Endodermal cell (in vitro differentiated cells): Measurements from ENCODE around the gene DDX52. TPM values are rescaled to one million over a fixed set of nuclear protein-coding genes. Genes with fewer than 3 reads are reported as not detected.

Source experiments
- DNase-seq: peaks from one replicate; pipeline ENCODE4 v3.0.0-alpha.2; 2017
- H3K27ac ChIP-seq: 2 replicates; pipeline ENCODE4 v1.5.1; 2013; ENCODE audit warnings: mild to moderate bottlenecking, low read depth, low read length, moderate library complexity
- H3K27me3 ChIP-seq: 2 replicates; pipeline ENCODE4 v1.6.1; 2013; ENCODE audit warnings: mild to moderate bottlenecking, low read length, moderate library complexity; ENCODE audit not compliant: insufficient read depth, control insufficient read depth, poor library complexity, severe bottlenecking
- H3K36me3 ChIP-seq: 2 replicates; pipeline ENCODE4 v1.7.0; 2013; ENCODE audit warnings: mild to moderate bottlenecking, low read length, moderate library complexity; ENCODE audit not compliant: control insufficient read depth, insufficient read depth
- H3K4me1 ChIP-seq: one replicate; pipeline ENCODE4 v1.7.0; 2013; ENCODE audit warnings: low read length; ENCODE audit not compliant: control insufficient read depth, insufficient read depth
- H3K4me3 ChIP-seq: 2 replicates; pipeline ENCODE4 v1.5.1; 2013; ENCODE audit warnings: mild to moderate bottlenecking, low read length, moderate library complexity
- H3K9ac ChIP-seq: 2 replicates; pipeline ENCODE4 v1.6.1; 2013; ENCODE audit warnings: mild to moderate bottlenecking, low read length, moderate library complexity; ENCODE audit not compliant: poor library complexity, severe bottlenecking; ENCODE audit errors: extremely low read depth
- H3K9me3 ChIP-seq: 2 replicates; pipeline ENCODE4 v1.6.1; 2013; ENCODE audit warnings: mild to moderate bottlenecking, low read length, moderate library complexity; ENCODE audit not compliant: control insufficient read depth
- H3K27ac Mint-ChIP-seq: 2 replicates; pipeline ENCODE4 v1.8.0; 2020; ENCODE audit warnings: mixed read lengths
- H3K27me3 Mint-ChIP-seq: 2 replicates; pipeline ENCODE4 v1.8.0; 2021; ENCODE audit warnings: mild to moderate bottlenecking, mixed read lengths; ENCODE audit not compliant: insufficient read depth
- H3K36me3 Mint-ChIP-seq: 2 replicates; pipeline ENCODE4 v1.8.0; 2020; ENCODE audit warnings: low read depth, mixed read lengths
- H3K4me1 Mint-ChIP-seq: 2 replicates; pipeline ENCODE4 v1.8.0; 2020; ENCODE audit warnings: mixed read lengths
- H3K4me3 Mint-ChIP-seq: 2 replicates; pipeline ENCODE4 v1.8.0; 2020; ENCODE audit warnings: mild to moderate bottlenecking, moderate library complexity, mixed read lengths
- H3K9me3 Mint-ChIP-seq: 2 replicates; pipeline ENCODE4 v1.8.0; 2020; ENCODE audit warnings: mild to moderate bottlenecking, mixed read lengths
- WGBS, 2 experiments: methylation state at CpG; one replicate each; pipeline versions ENCODE4 v1.1.5 to v1.1.7; 2013; ENCODE audit warnings: missing lambda C conversion rate in 2 of 2, mixed read lengths in 1 of 2; ENCODE audit not compliant: insufficient coverage in 1 of 2, insufficient read length in 1 of 2; 5-methylcytosine and 5-hydroxymethylcytosine counted together
- total RNA-seq, 2 donors: library from RNA; stranded (reverse); fragmentation: NEBNext Ultra II Directional in 1 of 2; extraction: Animal tissue kit (Norgen Biotek cat#: 25700) in 1 of 2; gene quantifications; 2 replicates in 1 of 2; 3 replicates in 1 of 2; pipeline ENCODE4 v1.2.1, GENCODE V29; 2021
- TF ChIP-seq, protein P1 (sequence below): fragments of 200-600 bp; sonication (generic); conservative IDR thresholded peaks from 2 replicates; pipeline ENCODE4 v1.5.0; 2021; ENCODE audit warnings: antibody characterized with exemption, mild to moderate bottlenecking

Gene DDX52
- total RNA-seq, 2 donors from 2014 or later: 51.5 to 63.3 TPM

DNA sequence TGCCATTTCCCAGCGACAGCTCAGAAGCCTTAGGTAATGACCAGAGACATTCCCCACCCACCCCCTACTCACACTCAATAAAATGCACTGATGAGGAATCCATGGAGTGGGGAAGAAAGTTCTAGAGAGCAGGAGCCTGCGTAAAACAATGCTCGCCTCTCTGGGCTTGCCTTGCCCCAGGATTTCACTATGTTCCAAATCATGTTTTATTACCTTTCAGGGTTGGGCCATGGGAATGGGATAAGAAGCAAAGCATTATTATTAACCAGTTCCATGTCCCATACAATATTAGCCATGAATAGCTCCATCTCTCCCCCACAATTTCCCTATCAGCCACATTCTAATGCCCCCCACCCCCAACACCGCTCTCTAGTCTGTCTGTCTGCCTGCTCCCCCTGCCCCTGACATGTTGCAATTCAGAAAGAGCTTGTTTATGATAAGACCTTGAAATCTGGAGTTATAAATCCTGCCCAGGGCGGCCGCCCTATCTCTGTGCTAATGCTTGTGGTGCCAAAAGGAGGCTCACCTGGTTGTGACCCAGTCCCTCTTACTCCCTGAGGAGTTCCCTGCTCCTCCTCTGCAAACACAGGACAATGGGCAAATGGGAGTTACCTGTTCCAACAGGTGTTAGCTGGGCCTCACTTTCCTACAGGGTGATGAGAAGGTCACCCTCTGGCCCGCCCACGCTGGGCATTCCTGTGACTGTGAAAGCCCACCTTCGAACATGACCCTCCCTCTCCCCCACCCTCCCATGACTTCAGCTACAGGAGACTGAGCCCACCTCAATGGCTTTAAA is 28.0 kb upstream of the DDX52 start:
- peak; percentile 65 for DNase-seq
- Histone ChIP-seq H3K27ac (no peak overlapping the region), H3K27me3 (no peaks in the 10 kb centered on the region), H3K9ac (no peak overlapping the region), H3K4me3 (no peak overlapping the region), H3K36me3 (no peaks in the 10 kb centered on the region), H3K4me1 (peaks cover 17% of the 10 kb centered on the region), H3K9me3 (no peaks in the 10 kb centered on the region)
- TF ChIP-seq, protein P1, sequence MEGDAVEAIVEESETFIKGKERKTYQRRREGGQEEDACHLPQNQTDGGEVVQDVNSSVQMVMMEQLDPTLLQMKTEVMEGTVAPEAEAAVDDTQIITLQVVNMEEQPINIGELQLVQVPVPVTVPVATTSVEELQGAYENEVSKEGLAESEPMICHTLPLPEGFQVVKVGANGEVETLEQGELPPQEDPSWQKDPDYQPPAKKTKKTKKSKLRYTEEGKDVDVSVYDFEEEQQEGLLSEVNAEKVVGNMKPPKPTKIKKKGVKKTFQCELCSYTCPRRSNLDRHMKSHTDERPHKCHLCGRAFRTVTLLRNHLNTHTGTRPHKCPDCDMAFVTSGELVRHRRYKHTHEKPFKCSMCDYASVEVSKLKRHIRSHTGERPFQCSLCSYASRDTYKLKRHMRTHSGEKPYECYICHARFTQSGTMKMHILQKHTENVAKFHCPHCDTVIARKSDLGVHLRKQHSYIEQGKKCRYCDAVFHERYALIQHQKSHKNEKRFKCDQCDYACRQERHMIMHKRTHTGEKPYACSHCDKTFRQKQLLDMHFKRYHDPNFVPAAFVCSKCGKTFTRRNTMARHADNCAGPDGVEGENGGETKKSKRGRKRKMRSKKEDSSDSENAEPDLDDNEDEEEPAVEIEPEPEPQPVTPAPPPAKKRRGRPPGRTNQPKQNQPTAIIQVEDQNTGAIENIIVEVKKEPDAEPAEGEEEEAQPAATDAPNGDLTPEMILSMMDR: no peak
- Mint-ChIP-seq H3K36me3 (no peaks in the 10 kb centered on the region), H3K9me3 (no peaks in the 10 kb centered on the region), H3K27ac (peak overlapping the region; percentile 39), H3K4me3 (no peak overlapping the region), H3K4me1 (peaks cover 43% of the 10 kb centered on the region), H3K27me3 (no peaks in the 10 kb centered on the region)
- WGBS, 2 experiments: 89 to 100% methylated on average over 2 to 9 of the region's 9 CpGs

DNA sequence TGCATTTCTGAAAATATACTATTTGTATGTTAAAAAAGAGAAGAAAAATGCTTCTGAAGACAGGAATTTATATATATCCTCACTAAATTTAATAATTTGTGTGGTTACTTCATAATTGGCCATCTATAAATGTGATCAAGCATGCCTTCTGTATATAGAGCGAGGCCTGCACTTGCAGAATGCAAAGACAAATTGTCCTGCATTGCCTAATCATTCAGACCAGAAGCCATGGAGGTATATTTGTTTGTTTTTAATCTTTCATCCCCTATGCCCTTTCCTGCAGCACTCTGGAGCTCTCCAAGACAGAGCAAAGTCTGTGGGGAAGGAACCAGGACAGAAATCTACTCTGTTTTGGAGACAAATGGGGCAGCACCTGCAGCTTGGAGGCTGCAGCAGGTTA is 23.8 kb upstream of the DDX52 start:
- H3K9me3 Mint-ChIP-seq: no peaks in the 10 kb centered on the region
- TF ChIP-seq, protein P1: no peak
- Histone ChIP-seq H3K9ac (no peak overlapping the region), H3K27me3 (no peaks in the 10 kb centered on the region), H3K4me3 (no peak overlapping the region), H3K27ac (no peak overlapping the region), H3K4me1 (peaks cover 6% of the 10 kb centered on the region), H3K9me3 (no peaks in the 10 kb centered on the region), H3K36me3 (no peaks in the 10 kb centered on the region)
- no peak overlapping the region for H3K4me3 Mint-ChIP-seq
- H3K36me3 Mint-ChIP-seq: no peaks in the 10 kb centered on the region
- peaks cover 36% of the 10 kb centered on the region for H3K4me1 Mint-ChIP-seq
- no peaks in the 10 kb centered on the region for H3K27me3 Mint-ChIP-seq
- WGBS, 2 experiments: 85 to 100% methylated on average over 1 of the region's 1 CpG
- no peak for DNase-seq
- H3K27ac Mint-ChIP-seq: no peak overlapping the region

DNA sequence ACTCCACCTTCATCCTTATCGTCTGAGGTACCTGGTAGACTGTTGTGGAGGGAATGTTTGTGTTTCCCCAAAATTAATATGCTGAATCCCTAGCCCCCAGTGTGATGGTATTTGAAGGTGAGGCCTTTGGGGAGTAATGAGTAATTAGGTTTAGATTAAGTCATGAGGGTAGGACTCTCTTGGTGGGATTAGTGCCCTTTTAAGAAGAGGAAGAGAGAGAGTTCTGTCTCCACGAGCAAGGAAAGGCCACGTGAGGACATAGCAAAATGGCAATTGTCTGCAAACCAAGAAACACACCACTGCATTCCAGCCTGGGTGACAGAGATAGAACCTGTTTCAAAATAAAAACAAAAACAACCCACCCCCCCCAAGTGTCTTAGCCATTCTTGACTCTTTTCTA is 21.0 kb upstream of the DDX52 start:
- no peak overlapping the region for H3K27ac Mint-ChIP-seq
- H3K27me3 Mint-ChIP-seq: no peaks in the 10 kb centered on the region
- peaks cover 19% of the 10 kb centered on the region for H3K4me1 Mint-ChIP-seq
- WGBS, 2 experiments: 94% methylated on average over 3 of the region's 3 CpGs; no CpG with 5 or more reads in 1 of the 2 experiments
- H3K9me3 ChIP-seq: no peaks in the 10 kb centered on the region
- no peaks in the 10 kb centered on the region for H3K36me3 Mint-ChIP-seq
- no peak for DNase-seq
- no peaks in the 10 kb centered on the region for H3K27me3 ChIP-seq
- no peak overlapping the region for H3K4me3 ChIP-seq
- H3K9ac ChIP-seq: no peak overlapping the region
- no peak overlapping the region for H3K4me3 Mint-ChIP-seq
- H3K27ac ChIP-seq: no peak overlapping the region
- H3K4me1 ChIP-seq: no peaks in the 10 kb centered on the region
- TF ChIP-seq, protein P1: no peak
- H3K9me3 Mint-ChIP-seq: no peaks in the 10 kb centered on the region
- H3K36me3 ChIP-seq: no peaks in the 10 kb centered on the region
